ENCODE results near the gene NUCB1.
"Not testable (repeated sequence)": the region's sequence is repeated elsewhere in the genome, so short reads cannot be mapped to it uniquely, and the experiment has no call there.

The NUCB1 gene

DNA sequence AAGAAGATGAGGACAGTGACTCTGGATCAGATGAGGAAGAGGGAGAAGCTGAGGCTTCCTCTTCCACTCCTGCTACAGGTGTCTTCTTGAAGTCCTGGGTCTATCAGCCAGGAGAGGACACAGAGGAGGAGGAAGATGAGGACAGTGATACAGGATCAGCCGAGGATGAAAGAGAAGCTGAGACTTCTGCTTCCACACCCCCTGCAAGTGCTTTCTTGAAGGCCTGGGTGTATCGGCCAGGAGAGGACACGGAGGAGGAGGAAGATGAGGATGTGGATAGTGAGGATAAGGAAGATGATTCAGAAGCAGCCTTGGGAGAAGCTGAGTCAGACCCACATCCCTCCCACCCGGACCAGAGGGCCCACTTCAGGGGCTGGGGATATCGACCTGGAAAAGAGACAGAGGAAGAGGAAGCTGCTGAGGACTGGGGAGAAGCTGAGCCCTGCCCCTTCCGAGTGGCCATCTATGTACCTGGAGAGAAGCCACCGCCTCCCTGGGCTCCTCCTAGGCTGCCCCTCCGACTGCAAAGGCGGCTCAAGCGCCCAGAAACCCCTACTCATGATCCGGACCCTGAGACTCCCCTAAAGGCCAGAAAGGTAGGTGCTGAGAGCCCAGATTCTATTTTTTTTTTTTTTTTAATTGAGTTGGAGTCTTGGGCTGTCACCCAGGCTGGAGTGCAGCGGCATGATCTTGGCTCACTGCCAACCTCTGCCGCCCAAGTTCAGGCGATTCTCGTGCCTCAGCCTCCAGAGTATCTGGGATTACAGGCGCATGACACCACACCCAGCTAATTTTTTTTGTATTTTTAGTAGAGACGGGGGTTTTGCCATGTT, 25.6 kb upstream of the NUCB1 start:
- DNase-seq, result peak; percentile 48

DNA sequence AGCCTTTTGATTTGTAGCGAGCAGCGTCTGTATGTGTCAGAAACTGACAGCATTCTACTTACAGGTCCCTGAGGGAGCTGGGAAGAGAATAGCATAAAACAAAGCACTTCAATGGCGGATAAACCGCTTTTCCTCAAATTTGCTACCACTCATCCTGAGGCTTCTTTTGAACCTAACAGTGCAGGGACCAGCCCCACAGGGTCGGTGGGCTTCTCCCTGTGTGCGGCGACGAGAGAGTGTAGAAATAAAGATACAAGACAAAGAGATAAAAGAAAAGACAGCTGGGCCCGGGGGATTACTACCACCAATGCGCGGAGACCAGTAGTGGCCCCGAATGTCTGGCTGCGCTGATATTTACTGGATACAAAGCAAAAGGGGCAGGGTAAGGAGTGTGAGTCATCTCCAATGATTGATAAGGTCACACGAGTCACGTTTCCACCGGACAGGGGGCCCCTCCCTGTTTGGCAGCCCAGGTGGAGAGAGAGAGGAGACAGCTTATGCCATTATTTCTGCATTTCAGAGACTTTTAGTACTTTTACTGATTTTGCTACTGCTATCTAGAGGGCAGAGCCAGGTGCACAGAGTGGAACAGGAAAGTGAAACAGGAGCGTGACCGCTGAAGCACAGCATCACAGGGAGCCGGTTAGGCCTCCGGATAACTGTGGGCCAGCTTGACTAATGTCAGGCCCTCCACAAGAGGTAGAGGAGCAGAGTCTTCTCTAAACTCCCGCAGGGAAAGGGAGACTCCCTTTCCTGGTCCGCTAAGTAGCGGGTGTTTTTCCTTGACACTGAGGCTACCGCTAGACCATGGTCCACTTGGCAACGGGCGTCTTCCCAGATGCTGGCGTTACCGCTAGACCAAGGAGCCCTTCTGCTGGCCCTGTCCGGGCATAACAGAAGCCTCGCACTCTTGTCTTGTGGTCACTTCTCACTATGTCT, 23.8 kb upstream of the NUCB1 start:
- DNase-seq, result not testable (repeated sequence)

DNA sequence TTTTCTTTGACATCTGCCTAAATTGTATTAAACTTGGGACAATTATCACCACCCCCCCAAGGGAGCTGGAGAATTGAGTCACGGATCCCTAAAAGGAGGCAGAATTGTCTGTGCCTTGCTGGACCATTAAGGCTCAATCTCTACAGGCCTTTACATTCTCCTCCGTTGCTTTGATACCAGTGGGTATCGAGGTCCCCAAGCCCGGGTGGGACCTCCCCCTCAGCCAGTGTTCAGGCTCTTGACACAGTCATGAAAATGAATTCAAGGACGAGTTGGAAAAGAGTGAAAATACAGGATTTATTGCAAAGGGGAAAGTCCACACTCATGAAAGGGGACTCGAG, 22.3 kb upstream of the NUCB1 start:
- DNase-seq, result no peak

GRCh38 chr19:48878196-48879024, 21.7 kb upstream of the NUCB1 start:
- DNase-seq, result no peak

DNA sequence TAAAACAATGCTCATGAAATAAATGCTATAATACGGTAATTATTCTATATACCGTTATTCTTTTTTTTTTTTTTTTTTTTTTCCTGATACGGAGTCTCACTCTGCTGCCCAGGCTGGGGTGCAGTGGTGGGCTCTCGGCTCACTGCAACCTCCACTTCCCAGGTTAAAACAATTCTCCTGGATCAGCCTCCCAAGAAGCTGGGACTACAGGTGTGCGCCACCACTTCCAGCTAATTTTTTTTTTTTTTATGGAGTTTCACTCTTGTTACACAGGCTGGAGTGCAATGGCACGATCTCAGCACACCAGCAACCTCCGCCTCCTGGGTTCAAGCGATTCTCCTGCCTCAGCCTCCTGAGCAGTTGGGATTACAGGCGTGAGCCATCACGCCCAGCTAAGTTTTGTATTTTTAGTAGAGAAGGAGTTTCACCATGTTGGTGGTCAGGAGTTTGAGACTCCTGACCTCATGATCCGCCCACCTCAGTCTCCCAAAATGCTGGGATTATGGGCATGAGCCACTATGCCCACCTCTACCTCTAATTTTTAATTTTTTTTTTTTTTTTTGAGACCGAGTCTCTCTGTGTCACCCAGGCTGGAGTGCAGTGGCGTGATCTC, 21.0 kb upstream of the NUCB1 start:
- DNase-seq, result no peak

DNA sequence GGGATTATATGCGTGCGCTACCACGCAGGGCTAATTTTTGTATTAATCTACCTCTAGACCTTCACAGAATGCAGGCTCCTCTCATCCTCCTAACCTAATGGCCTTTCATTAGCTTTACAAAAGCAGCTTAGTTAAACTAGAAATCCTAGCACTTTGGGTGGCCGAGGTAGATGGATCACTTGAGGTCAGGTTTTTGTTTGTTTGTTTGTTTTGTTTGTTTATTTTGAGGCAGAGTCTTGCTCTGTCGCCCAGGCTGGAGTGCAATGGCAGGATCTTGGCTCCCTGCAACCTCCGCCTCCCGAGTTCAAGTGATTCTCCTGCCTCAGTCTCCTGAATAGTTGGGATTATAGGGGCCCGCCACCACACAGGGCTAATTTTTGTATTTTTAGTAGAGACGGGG, 20.4 kb upstream of the NUCB1 start:
- not testable (repeated sequence) for DNase-seq

- DNase-seq, result no peak
These were observed 18.1 kb upstream of the NUCB1 start for GRCh38 chr19:48881741-48882657.

- DNase-seq, result no peak
These were observed 16.4 kb upstream of the NUCB1 start for GRCh38 chr19:48883726-48884125.

DNA sequence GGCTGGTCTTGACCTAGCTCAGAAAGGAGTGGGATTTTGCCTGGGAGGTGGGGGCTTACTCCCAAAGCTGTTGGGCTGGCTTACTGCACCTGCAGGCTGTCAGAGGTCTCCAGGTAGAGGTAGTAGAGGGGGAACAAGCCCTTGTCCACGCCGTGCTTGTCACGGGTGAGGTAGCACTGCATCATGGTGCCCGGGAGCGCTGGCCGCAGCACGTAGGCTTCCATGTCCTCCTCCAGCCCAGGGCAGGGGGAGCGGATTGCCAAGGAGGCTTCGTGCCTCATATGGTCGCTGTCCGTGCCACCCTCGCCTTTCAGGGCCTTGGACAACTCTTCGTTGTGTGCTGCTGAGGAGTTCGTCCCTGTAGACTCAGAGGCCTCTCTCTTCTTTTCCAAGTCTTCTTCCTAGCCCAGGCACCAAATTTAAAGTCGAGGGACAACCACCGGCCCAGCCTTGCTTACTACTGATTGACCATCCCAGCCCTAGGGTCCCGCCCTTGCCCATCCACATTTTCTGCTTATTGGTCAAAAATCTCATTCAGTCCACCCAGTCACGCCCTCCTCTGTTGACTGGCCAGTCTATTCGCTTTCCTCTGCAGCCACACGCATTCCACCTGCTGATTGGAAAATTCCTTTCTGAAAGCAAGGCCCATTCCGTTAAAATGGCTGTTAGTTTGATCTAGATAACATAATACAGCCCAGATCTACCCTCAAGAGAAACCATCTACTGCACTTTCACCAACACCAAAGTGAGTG, 12.1 kb upstream of the NUCB1 start:
- no peak for DNase-seq

GRCh38 chr19:48889496-48889895, 10.6 kb upstream of the NUCB1 start:
- not testable (repeated sequence) for DNase-seq

GRCh38 chr19:48890551-48890950, 9.6 kb upstream of the NUCB1 start:
- no peak for DNase-seq

DNA sequence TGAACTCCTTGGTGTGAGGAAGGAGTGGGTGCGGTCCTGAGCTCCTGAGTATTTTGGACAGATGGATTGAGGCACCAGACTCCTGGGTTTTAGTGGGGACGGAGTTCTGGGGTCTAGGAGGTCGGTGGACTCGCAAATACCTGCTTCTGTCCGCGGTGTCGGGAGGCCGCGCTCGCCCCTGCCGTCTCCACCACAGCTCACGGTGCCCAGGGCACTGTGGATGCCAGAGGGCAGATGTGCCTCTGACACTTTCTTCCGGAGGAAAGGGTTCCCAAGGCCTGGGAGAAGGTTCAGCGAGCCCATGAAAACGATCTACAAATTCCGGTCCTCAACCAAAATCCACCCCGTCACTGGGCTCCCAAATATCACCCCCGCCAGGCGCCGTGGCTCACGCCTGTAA, 4.9 kb upstream of the NUCB1 start:
- no peak for DNase-seq

DNA sequence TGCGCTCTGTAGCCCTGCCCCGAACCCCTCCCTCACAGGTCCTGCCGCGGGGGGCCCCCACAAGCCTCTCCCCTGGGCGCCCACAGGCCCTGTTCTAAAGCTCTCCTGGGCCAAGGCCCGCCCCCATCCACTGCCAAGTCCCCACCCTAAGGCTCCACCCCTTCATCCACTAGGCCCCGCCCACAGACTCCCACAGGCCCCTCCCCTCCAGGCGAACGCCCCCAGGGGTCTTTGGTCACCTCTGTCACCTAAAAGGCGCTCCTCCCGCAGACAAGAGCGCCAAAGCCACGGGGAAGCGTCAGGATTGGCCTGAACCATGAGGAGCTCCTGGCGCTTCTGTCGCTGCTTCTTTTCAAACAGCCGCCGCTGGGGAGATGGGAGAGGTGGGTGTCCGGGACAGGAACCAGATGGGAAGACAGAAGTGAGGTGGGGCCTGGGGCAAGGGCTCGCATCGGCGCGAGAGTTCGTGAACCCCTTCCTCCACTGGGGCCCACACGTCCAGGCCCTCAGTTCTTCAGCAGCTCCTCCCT, 3.9 kb upstream of the NUCB1 start:
- DNase-seq, result no peak

GRCh38 chr19:48897181-48897580, 2.9 kb upstream of the NUCB1 start:
- DNase-seq, result no peak

GRCh38 chr19:48899386-48899749, 744 bp upstream of the NUCB1 start:
- not testable (repeated sequence) for DNase-seq

DNA sequence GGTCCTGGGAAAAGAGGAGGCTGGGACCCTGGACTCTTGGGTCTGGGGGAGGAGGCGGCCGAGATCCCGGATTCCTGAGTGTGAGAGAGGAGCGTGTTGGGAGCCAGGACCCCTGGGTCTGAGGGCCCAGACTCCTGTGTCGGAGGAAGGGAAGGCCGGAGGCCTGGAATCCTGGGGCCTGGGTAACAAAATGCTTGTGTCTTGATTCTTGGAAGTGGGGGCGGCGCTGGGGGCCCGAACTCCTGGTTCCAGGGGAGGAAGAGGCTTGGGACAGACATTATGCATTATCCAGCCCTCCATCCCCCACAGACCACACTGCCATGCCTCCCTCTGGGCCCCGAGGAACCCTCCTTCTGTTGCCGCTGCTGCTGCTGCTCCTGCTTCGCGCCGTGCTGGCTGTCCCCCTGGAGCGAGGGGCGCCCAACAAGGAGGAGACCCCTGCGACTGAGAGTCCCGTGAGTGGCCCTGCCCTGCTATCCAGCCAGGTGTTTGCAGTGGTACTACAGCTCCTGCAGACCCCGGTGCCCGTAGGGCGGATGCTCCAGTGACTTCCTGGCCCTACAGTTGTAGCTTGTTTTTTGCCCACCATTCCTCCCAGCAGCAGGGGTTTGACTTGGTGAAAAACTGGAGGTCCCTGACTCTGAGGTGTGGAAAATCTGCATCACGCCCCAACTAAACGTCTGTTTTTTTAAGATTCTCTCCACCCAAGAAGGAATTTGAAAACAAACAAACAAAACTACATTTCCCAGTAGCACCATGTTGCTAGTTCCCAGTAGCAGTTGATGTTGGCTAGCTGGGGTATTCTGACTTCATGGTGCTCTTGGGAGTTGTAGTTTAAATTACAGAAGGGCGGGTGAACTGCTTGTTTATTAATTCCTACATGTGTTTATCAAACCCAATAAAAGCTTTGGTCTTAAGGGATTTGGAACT, 630 bp downstream of the NUCB1 start:
- DNase-seq, result no peak

- not testable (repeated sequence) for DNase-seq
These were observed 2.2 kb downstream of the NUCB1 start for GRCh38 chr19:48902291-48902690.

- DNase-seq, result not testable (repeated sequence)
These were observed 3.7 kb downstream of the NUCB1 start for GRCh38 chr19:48903788-48904187.

GRCh38 chr19:48905664-48906063, 5.6 kb downstream of the NUCB1 start:
- no peak for DNase-seq

Data from right forelimb (tissue), 1 donor.